Epithelial cell of proximal tubule (primary cell): ENCODE data around the gene MORF4L2. TPM values are rescaled to one million over a fixed set of nuclear protein-coding genes. Genes with fewer than 3 reads are reported as not detected.

Experiments
- DNase-seq: peaks from one replicate; pipeline ENCODE4 v3.0.0-alpha.2; 2011; ENCODE audit warnings: low read depth
- H3K4me3 ChIP-seq: 2 replicates; pipeline ENCODE4 v1.5.1; 2011; ENCODE audit warnings: low read depth, mild to moderate bottlenecking, low read length
- total RNA-seq: library from RNA; depleted of rRNA; stranded (reverse); fragments of >200 nt; gene quantifications from 2 replicates; pipeline ENCODE4 v1.2.3, GENCODE V29; 2015
- TF ChIP-seq, protein P1 (sequence below): conservative IDR thresholded peaks from 2 replicates; pipeline ENCODE4 v1.5.1; 2012; ENCODE audit warnings: low read depth, mild to moderate bottlenecking, low read length

MORF4L2 gene
- total RNA-seq, 1 donor from 2014 or later, result 369 TPM

DNA sequence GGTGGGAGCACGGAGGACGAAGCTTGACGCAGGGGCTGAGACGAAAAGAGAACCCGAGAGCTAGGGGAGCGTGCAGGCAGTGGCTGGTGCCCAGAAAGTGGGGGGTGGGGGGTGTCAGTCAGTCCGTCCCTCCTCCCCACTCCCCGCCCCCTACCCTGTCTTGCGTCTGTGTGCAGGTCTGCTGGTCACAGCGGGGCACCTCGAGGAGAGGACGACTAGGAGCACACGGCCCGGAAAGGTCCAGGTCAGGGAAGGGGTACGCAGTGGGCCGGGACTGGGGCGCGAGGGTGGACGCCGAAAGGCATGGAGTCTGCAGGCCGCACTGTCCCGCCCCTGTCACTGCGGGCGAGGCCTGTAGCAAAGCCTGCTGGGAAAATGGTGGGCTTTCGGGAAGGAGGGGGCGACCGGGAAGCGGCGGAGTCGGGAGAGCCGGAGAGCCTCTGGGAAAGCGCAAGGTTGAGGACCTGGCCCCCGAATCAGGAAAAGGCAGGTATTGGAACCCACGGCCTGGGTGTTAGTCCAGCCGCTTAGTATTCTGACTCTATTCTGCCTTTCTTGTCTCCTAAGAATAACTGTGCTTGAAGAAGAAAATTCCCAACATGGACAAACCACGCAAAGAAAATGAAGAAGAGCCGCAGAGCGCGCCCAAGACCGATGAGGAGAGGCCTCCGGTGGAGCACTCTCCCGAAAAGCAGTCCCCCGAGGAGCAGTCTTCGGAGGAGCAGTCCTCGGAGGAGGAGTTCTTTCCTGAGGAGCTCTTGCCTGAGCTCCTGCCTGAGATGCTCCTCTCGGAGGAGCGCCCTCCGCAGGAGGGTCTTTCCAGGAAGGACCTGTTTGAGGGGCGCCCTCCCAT lies 57.0 kb downstream of the MORF4L2 start:
- TF ChIP-seq, protein P1, sequence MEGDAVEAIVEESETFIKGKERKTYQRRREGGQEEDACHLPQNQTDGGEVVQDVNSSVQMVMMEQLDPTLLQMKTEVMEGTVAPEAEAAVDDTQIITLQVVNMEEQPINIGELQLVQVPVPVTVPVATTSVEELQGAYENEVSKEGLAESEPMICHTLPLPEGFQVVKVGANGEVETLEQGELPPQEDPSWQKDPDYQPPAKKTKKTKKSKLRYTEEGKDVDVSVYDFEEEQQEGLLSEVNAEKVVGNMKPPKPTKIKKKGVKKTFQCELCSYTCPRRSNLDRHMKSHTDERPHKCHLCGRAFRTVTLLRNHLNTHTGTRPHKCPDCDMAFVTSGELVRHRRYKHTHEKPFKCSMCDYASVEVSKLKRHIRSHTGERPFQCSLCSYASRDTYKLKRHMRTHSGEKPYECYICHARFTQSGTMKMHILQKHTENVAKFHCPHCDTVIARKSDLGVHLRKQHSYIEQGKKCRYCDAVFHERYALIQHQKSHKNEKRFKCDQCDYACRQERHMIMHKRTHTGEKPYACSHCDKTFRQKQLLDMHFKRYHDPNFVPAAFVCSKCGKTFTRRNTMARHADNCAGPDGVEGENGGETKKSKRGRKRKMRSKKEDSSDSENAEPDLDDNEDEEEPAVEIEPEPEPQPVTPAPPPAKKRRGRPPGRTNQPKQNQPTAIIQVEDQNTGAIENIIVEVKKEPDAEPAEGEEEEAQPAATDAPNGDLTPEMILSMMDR, result peak; percentile 60
- no peak for DNase-seq
- H3K4me3 ChIP-seq, result peak overlapping the region; percentile 70

GRCh38 chrX:103628386-103629317 lies 57.8 kb downstream of the MORF4L2 start, which contains the start of gene TCEAL1:
TSS of gene TCEAL1 (plus strand) at chrX:103628975. CDS start at chrX:103629917, 942 bp downstream.
- peak within 1 kb of the TSS; percentile 70 for H3K4me3 ChIP-seq
- TF ChIP-seq, protein P1, result no peak
- no peak for DNase-seq

DNA sequence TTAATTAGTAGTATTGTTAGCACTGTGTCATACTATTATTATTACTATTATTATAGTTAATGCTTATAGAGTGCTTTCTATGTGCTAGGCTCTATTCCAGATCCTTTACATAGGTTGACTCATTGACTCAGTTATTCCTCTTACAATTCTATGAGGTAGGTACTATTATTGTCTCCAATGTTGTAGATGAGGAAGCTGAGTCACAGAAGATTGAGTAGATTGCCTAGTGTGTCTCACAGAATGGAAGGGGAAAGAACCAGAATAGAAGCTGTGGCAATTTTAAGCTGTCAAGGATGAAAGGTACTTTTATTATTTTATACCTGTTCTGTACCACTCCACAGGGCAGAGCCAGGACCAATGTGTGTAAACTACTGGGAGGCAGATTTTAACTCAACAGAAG lies 59.6 kb downstream of the MORF4L2 start:
- no peak overlapping the region for H3K4me3 ChIP-seq
- TF ChIP-seq, protein P1, result no peak
- DNase-seq, result no peak

Other genes with a start within 250 kb of the MORF4L2 start
- gene RAB40A, start 167.2 kb downstream of the MORF4L2 start, total RNA-seq, result 0.07 and 0.23 TPM in 2 replicates
- 36.5 and 39.4 TPM in 2 replicates for gene TCEAL4, start 101.2 kb downstream of the MORF4L2 start, total RNA-seq
- 10.1 and 28.7 TPM in 2 replicates for gene TCEAL3, start 78.7 kb downstream of the MORF4L2 start, total RNA-seq
- gene TCEAL1, start 57.7 kb downstream of the MORF4L2 start, total RNA-seq, result 17.5 and 19.6 TPM in 2 replicates
- gene TMEM31, start 24.2 kb upstream of the MORF4L2 start, total RNA-seq, result not detected in 2 replicates
- gene PLP1, start 90.1 kb upstream of the MORF4L2 start, total RNA-seq, result not detected in 2 replicates
- 0.22 and 0.40 TPM in 2 replicates for gene RAB9B, start 145.6 kb upstream of the MORF4L2 start, total RNA-seq